ENCODE measurements around the gene OSBPL9.
"Not testable (repeated sequence)": the region's sequence is repeated elsewhere in the genome, so short reads cannot be mapped to it uniquely, and the experiment has no call there.

Gene OSBPL9

DNA sequence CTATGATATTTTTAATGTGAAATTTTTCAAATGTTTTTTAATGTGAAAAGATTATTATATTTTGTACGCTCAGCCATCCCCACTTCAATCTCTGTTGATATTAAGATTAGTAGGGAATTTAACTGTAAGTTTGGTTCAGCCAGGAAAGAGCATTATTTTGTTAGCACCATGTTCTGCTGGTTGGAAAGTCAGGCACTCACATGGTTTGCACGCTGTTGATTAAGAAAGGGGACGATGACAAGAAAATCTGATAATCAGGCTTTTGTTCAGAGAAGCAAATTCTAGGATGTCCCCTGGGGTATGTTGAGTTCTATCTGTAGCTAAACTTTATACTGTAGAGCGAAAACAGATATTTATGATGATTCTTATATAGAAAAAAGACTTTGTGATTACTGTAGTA is 115.1 kb downstream of the OSBPL9 start:
- Mint-ChIP-seq H3K9me3 (no peaks in the 10 kb centered on the region), H3K27ac (no peak overlapping the region), H3K4me1 (peaks cover 79% of the 10 kb centered on the region), H3K27me3 (ENCODE audit: low read depth, poor library complexity) (peaks cover 12% of the 10 kb centered on the region), H3K36me3 (ENCODE audit: low read depth) (no peaks in the 10 kb centered on the region), H3K4me3 (peak overlapping the region; percentile 46)
- TF ChIP-seq, protein P1, sequence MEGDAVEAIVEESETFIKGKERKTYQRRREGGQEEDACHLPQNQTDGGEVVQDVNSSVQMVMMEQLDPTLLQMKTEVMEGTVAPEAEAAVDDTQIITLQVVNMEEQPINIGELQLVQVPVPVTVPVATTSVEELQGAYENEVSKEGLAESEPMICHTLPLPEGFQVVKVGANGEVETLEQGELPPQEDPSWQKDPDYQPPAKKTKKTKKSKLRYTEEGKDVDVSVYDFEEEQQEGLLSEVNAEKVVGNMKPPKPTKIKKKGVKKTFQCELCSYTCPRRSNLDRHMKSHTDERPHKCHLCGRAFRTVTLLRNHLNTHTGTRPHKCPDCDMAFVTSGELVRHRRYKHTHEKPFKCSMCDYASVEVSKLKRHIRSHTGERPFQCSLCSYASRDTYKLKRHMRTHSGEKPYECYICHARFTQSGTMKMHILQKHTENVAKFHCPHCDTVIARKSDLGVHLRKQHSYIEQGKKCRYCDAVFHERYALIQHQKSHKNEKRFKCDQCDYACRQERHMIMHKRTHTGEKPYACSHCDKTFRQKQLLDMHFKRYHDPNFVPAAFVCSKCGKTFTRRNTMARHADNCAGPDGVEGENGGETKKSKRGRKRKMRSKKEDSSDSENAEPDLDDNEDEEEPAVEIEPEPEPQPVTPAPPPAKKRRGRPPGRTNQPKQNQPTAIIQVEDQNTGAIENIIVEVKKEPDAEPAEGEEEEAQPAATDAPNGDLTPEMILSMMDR (IDR thresholded peaks at IDR 0.05) = no peak
- no peak for DNase-seq

DNA sequence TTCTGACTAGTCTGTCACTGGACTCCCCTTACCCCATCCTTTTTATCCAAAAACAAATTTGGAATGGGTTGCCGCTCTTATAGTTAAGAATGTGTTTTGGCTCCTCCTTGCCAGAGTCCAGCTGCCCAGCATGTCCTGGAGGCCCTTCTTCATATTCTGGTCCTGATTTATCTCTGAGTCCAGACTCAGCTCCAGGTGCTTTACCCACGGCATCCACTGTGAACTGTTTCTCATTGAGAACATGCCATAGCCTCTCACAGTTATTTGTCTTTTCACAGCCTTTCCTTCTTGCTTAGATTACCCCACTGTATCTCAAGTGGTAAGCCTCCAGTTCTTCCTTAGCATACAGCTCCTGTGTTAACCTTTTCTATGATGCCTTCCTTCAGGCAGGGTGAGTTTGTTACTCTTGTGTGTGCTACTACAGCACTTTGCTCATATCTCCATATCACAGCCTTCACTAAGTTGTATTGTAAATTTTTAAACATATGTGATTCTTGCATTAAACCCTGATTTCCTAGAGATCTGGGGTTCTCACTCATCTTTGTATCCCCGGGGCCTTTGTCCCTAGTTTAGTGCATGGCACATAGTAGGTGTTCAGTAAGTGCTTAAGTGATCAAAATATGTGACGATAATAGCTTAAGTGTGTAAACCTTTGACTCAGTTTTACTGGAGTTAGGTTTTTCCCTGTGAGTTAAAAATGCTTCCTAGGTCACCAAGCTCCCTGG is 116.0 kb downstream of the OSBPL9 start:
- DNase-seq = no peak
- Mint-ChIP-seq H3K4me3 (peak overlapping the region; percentile 58), H3K4me1 (peaks cover 85% of the 10 kb centered on the region), H3K9me3 (no peaks in the 10 kb centered on the region), H3K27me3 (ENCODE audit: low read depth, poor library complexity) (peaks cover 6% of the 10 kb centered on the region), H3K27ac (no peak overlapping the region), H3K36me3 (ENCODE audit: low read depth) (no peaks in the 10 kb centered on the region)
- TF ChIP-seq, protein P1 (IDR thresholded peaks at IDR 0.05) = no peak

DNA sequence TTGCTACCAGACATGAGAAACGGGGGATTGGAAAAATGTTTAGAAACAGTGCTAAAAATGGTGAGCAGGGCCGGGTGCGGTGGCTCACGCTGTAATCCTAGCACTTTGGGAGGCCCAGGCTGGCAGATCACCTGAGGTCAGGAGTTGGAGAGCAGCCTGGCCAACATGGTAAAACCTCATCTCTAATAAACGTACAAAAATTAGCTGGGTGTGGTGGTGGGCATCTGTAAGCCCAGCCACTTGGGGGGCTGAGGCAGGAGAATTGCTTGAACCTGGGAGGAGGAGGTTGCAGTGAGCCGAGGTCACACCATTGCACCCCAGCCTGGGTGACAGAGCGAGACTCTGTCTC is 116.5 kb downstream of the OSBPL9 start:
- H3K4me1 Mint-ChIP-seq = peaks cover 85% of the 10 kb centered on the region
- H3K9me3 Mint-ChIP-seq; H3K36me3 Mint-ChIP-seq (ENCODE audit: low read depth); H3K4me3 Mint-ChIP-seq; H3K27me3 Mint-ChIP-seq (ENCODE audit: low read depth, poor library complexity); H3K27ac Mint-ChIP-seq; DNase-seq: not testable (repeated sequence)

DNA sequence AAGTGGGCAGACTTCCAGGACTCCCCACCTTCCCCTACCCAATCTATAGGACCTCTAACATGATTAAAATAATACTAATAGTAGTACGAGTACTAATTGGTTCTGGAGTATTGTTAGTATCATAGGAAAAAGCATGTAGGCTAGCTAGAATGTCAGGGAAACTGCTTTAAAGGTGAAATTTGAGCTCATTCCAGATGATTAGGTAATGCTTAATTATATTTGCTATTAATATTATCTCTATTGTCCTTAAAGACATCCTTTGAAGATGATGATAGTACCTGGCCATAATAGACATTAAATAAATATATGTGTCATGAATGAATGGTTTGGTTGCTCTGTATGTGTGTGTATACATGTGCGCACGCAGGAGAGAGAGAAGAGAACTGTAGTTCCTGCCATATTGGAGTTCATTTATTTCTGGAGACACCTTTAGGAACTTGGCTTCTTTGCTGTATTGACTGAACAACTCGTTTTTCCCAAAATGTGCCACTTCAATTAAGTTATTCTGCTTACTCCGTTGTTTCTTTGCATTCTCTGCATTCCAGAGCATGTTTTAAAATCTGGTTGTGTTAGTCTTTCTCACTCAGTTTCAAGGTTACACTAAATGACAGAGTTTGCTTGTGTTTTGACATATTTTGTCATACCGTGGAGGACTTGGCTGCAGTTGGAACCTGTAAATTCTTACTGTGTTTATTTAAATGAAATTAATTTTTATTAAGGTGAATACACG is 117.1 kb downstream of the OSBPL9 start:
- no peak overlapping the region for H3K27ac Mint-ChIP-seq
- TF ChIP-seq, protein P1 (IDR thresholded peaks at IDR 0.05) = no peak
- peaks cover 83% of the 10 kb centered on the region for H3K4me1 Mint-ChIP-seq
- H3K9me3 Mint-ChIP-seq = no peaks in the 10 kb centered on the region
- no peaks in the 10 kb centered on the region for H3K36me3 Mint-ChIP-seq (ENCODE audit: low read depth)
- H3K27me3 Mint-ChIP-seq (ENCODE audit: low read depth, poor library complexity) = no peaks in the 10 kb centered on the region
- DNase-seq = no peak
- H3K4me3 Mint-ChIP-seq = no peak overlapping the region

DNA sequence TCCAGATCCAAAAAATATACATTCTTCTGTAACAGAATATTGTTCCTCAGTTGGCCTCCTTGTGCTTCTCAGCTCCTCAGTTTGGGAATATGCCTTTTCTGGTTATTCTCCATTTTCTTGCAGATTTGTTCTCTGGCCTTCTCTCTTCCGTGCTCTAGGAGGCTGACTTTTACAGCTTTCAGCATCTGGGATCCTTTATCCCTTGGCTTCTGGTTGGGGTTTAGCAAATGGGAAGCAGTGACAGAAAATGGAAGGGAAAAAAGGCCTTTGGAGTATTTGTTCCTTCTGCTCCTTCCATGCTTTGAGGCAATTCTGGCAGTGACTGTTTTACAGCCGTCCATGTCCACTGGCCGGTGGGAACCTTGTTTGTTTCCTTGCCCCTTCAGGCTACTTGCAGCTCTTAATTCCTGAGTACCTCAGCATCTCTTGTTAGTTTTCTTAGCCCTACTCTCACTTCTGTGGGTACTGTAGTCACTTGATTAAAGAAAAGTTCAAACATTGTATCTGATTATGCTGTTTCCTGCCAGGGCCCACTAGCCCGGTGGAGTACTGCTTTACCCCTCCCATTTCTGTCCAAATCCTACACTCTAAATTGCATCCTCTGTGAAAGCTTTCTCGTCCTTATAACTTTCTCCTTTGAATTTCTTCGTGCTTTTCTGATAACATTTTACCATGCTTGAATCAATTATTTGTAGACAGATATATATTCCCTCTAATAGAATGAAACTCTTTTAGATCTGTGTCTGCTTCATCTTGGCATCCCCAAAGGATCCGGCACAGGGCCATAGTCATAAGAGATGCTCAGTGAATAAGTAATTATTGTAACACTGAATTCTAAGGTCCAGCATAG is 118.2 kb downstream of the OSBPL9 start:
- no peak for DNase-seq
- peak overlapping the region; percentile 47 for H3K4me3 Mint-ChIP-seq

More for the DNA sequence above, 118.2 kb downstream of the OSBPL9 start:
- Mint-ChIP-seq H3K9me3 (no peaks in the 10 kb centered on the region), H3K36me3 (ENCODE audit: low read depth) (no peaks in the 10 kb centered on the region), H3K4me1 (peaks cover 88% of the 10 kb centered on the region), H3K27ac (peak overlapping the region; percentile 82), H3K27me3 (ENCODE audit: low read depth, poor library complexity) (no peaks in the 10 kb centered on the region)
- TF ChIP-seq, protein P1 (IDR thresholded peaks at IDR 0.05) = no peak
